LNCAP (cell line): ENCODE data around the gene TMEM161A.

Experiments used
- TF ChIP-seq, protein P1 (sequence below): fragments of 450-650 bp; IDR thresholded peaks from 2 replicates; pipeline ENCODE4 v1.5.1; 2017; ENCODE audit warnings: mild to moderate bottlenecking

Gene TMEM161A

GRCh38 chr19:19138109-19138981 is at the start of gene TMEM161A:
Gene TMEM161A, minus strand, starts transcription at chr19:19138478. Its CDS starts 50 bp downstream, at chr19:19138428.
- TF ChIP-seq, protein P1, sequence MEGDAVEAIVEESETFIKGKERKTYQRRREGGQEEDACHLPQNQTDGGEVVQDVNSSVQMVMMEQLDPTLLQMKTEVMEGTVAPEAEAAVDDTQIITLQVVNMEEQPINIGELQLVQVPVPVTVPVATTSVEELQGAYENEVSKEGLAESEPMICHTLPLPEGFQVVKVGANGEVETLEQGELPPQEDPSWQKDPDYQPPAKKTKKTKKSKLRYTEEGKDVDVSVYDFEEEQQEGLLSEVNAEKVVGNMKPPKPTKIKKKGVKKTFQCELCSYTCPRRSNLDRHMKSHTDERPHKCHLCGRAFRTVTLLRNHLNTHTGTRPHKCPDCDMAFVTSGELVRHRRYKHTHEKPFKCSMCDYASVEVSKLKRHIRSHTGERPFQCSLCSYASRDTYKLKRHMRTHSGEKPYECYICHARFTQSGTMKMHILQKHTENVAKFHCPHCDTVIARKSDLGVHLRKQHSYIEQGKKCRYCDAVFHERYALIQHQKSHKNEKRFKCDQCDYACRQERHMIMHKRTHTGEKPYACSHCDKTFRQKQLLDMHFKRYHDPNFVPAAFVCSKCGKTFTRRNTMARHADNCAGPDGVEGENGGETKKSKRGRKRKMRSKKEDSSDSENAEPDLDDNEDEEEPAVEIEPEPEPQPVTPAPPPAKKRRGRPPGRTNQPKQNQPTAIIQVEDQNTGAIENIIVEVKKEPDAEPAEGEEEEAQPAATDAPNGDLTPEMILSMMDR, result no peak

DNA sequence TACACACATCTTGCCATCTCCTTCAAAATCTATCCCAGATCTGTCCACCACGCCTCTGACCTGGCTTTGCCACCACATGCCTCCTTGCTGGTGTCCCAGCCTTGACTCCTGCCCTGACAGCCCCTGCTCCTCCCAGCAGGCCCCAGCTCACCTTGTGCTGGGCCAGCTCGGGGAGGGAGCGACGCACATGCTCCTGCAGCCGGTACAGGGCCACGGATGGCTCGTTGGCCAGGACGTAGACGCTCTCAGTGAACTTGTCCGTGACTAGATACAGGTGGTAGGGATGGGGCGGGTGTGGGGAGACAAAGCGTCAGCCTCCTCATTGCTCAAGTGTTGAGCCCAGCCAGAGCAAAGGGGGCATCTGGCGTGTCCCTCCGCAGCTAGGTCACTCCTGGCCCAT is 48.5 kb upstream of the TMEM161A start:
- TF ChIP-seq, protein P1, result no peak

- TF ChIP-seq, protein P1, result peak; percentile 50
Measured at GRCh38 chr19:19185853-19186740, 47.8 kb upstream of the TMEM161A start.

DNA sequence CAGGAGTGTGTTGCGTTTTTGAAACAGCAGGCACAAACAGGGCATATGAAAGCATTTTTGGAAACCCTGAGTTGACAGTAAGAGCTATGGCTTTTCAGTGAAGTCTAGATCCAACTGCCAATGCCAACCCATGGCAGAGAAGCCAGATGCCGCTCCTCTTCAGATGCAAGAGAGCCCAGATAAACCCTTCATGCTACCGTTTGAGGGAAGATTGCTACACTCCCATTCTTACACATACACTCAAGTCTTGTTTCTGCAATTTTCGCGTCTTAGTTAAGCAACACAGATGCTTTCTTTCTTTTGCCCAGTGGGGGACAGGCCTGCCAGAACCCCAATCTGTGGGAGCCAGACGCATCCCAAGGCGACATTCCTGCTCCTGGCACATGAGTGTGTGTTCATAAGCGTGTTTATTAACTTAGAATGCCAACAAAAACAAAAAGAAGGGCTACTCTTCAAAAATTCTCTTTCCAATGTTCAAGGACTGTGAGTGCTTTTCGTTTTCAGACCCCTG is 43.3 kb upstream of the TMEM161A start:
- TF ChIP-seq, protein P1, result no peak

DNA sequence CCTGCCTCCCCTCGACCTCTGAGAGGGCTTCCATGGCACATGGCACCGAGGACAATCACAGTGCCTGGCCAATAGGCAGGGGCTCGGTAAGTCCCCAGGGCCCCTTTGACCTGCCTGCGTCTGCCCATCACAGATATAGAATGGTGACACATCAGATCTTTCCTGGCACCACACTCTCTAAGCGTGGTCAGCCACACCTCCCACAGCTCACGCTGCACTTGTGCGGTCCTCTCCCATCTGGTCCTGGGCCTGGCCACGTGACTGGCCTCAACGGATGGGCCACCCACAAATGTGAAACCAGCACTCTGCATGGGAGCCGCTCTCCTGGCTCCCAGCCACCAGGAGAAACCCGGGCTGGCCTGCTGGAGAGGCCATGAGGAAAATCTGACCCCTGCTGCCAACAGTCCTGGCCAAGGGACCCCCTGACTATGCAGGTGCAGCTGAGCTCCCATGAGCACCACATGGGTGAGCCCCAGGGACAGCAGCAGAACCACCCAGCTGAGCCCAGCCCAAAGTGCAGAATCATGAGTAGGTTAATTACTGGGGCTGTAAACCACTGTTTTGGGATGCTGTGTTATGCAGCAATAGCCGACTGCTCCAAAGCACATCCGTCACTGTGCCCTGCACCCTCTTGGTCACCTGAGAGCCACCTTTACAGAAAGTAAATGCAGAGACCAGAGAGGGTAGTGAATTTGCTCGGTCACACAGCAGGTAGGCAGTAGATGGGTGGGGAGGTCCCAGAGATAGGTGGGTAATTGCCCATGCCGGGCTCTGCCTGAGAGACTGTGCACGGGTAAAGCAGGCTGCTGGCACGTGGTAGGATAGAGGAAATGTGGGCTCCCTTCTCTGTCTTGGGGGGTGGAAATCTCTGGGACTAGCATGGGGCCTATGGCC is 41.5 kb upstream of the TMEM161A start:
- TF ChIP-seq, protein P1, result no peak

- TF ChIP-seq, protein P1, result no peak
Measured at GRCh38 chr19:19176950-19177349, 38.7 kb upstream of the TMEM161A start.
